Stomach (tissue), 4 donors: ENCODE data around the gene MTCL1.

Experiments
- CTCF ChIP-seq, 7 experiments: fragments of 450-650 bp in 4 of 7; fragments of 200-600 bp in 3 of 7; sonication (generic) in 3 of 7; IDR thresholded peaks; one replicate each; pipeline ENCODE4 v1.5.1; 2016 to 2019; ENCODE audit warnings: antibody characterized with exemption in 7 of 7, control low read depth in 2 of 7, mild to moderate bottlenecking in 1 of 7
- EP300 ChIP-seq: sonication (generic); formaldehyde crosslinking; IDR thresholded peaks from one replicate; pipeline ENCODE4 v1.6.1; 2017; ENCODE audit warnings: antibody characterized with exemption
- POLR2A ChIP-seq, 4 donors: fragments of 450-650 bp; IDR thresholded peaks; one replicate each; pipeline ENCODE4 v1.6.1; 2016; ENCODE audit warnings: antibody characterized with exemption in 4 of 4, control low read depth in 2 of 4, mild to moderate bottlenecking in 1 of 4, moderate library complexity in 1 of 4

- TF ChIP-seq CTCF (IDR thresholded peaks at IDR 0.05) = no peak
- TF ChIP-seq POLR2A (IDR thresholded peaks at IDR 0.05) = no peak
- TF ChIP-seq EP300 = no peak
These were observed 146.3 kb downstream of the MTCL1 start for GRCh38 chr18:8851659-8852058.
